NB4 (cell line): Measurements from ENCODE around the gene LRCH1.

ENCODE experiments used
- CTCF ChIP-seq: IDR thresholded peaks from one replicate; pipeline ENCODE4 v1.5.1; 2012; ENCODE audit warnings: low read depth, low read length
- POLR2A ChIP-seq: IDR thresholded peaks from 2 replicates; pipeline ENCODE4 v1.6.1; 2011; ENCODE audit warnings: mild to moderate bottlenecking; ENCODE audit not compliant: insufficient read length; ENCODE audit errors: extremely low read depth

GRCh38 chr13:46761866-46762265 is 208.9 kb downstream of the LRCH1 start:
- TF ChIP-seq CTCF (no peak), POLR2A (no peak)
